ENCODE results near the gene KRTAP5-2.

DNA sequence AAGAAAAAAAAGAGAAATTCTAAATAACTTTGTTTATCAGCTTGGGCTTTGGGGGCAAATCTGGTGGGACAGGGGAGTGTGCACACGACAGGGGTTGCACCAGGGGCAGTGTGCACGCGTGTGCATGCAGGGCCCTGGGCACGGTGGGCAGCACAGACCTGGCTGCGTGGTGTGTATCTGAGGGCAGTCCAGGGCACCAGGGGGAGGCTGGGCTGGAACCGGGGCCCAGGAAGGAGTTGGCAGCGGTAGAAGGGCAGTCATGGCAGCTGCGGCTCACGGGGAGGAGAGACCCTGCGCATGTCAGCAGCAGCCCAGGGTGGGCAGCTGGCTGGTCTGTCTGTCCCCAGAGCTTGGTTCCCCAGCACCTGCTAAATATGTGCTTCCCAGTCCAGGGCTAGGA, 35.8 kb upstream of the KRTAP5-2 start:
- TF ChIP-seq EZH2 (IDR thresholded peaks at IDR 0.05; ENCODE audit: insufficient read depth, poor library complexity, severe bottlenecking) (no peak), EZH2phosphoT487 (IDR thresholded peaks at IDR 0.05; ENCODE audit: insufficient read depth, low read depth) (no peak)
